Endothelial cell of umbilical vein (primary cell): ENCODE measurements around the gene GIMAP2. TPM values are rescaled to one million over a fixed set of nuclear protein-coding genes. Genes with fewer than 3 reads are reported as not detected.

Experiments
- BruUV-seq: library from RNA; stranded (reverse); fragments of 400-500 nt; replicated peaks from 2 replicates; lab custom pipeline; 2021; lab: Mats Ljungman, UMichigan
- CTCF ChIA-PET: fragments of 300-600, 350-600 bp; sonication (Branson Sonifier 250); formaldehyde crosslinking; loops from one replicate; lab custom pipeline; 2021; ENCODE audit warnings: antibody characterized with exemption, inconsistent platforms; lab: Charles Lee
- POLR2A ChIA-PET: fragments of 300-600, 350-600 bp; sonication (Branson Sonifier 250); formaldehyde crosslinking; loops from one replicate; lab custom pipeline; 2021; ENCODE audit warnings: antibody characterized with exemption, inconsistent platforms; lab: Charles Lee
- DNase-seq: peaks from one replicate; pipeline ENCODE4 v3.0.0-alpha.2; 2011; ENCODE audit warnings: low read depth, low spot score
- FAIRE-seq: peaks from 2 replicates; lab custom pipeline; 2011; peaks lifted over from hg19 to GRCh38; lab: Jason Lieb, UNC
- H2AFZ ChIP-seq: 2 replicates; pipeline ENCODE4 v1.6.0; 2012; ENCODE audit warnings: low read depth, low read length, control low read depth, inconsistent platforms
- H3K27ac ChIP-seq: 2 replicates; pipeline ENCODE4 v1.5.1; 2011; ENCODE audit warnings: low read depth, mild to moderate bottlenecking, control low read depth, low read length, moderate library complexity; ENCODE audit not compliant: insufficient read depth
- H3K27me3 ChIP-seq, 2 experiments: 2 replicates each; pipeline versions ENCODE4 v1.6.0 to v1.6.1; 2011; ENCODE audit warnings: low read length in 2 of 2, mixed read lengths in 1 of 2; ENCODE audit not compliant: control insufficient read depth in 2 of 2, insufficient read depth in 2 of 2
- H3K36me3 ChIP-seq, 2 experiments: 2 replicates in 1 of 2; 3 replicates in 1 of 2; pipeline ENCODE4 v1.5.1; 2011; ENCODE audit warnings: low read length in 2 of 2, mild to moderate bottlenecking in 1 of 2, moderate library complexity in 1 of 2; ENCODE audit not compliant: control insufficient read depth in 2 of 2, insufficient read depth in 2 of 2; ENCODE audit errors: extremely low read depth in 1 of 2
- H3K4me1 ChIP-seq: 3 replicates; pipeline ENCODE4 v1.5.1; 2011; ENCODE audit warnings: mild to moderate bottlenecking, low read length; ENCODE audit not compliant: control insufficient read depth, insufficient read depth; ENCODE audit errors: extremely low read depth
- H3K4me2 ChIP-seq: 2 replicates; pipeline ENCODE4 v1.6.1; 2011; ENCODE audit warnings: low read length, control low read depth, mixed read lengths; ENCODE audit not compliant: insufficient read depth
- H3K4me3 ChIP-seq, 3 experiments: fragments of 200-600 bp in 1 of 3; sonication (generic), shearing (Covaris generic) in 1 of 3; replicated peaks in 1 of 3; 2 replicates each; pipeline ENCODE4 v1.5.1; 2011 to 2016; ENCODE audit warnings: control low read depth in 3 of 3, low read length in 3 of 3, mild to moderate bottlenecking in 2 of 3, inconsistent platforms in 1 of 3, low read depth in 1 of 3, moderate library complexity in 1 of 3; ENCODE audit not compliant: insufficient read depth in 1 of 3
- H3K79me2 ChIP-seq: 2 replicates; pipeline ENCODE4 v1.6.0; 2012; ENCODE audit warnings: low read length, inconsistent platforms; ENCODE audit not compliant: control insufficient read depth, insufficient read depth
- H3K9ac ChIP-seq: replicated peaks from 2 replicates; pipeline ENCODE3; 2011; ENCODE audit warnings: low read length, control low read depth; ENCODE audit not compliant: insufficient read depth; ENCODE audit errors: extremely low read depth
- H3K9me1 ChIP-seq: replicated peaks from 3 replicates; pipeline ENCODE4 v1.6.0; 2011; ENCODE audit warnings: mild to moderate bottlenecking, low read length; ENCODE audit not compliant: control insufficient read depth, insufficient read depth; ENCODE audit errors: extremely low read depth
- H3K9me3 ChIP-seq: replicated peaks from 2 replicates; pipeline ENCODE4 v1.5.1; 2012; ENCODE audit warnings: low read length, inconsistent platforms; ENCODE audit not compliant: control insufficient read depth, insufficient read depth
- H4K20me1 ChIP-seq: replicated peaks from 2 replicates; pipeline ENCODE3; 2011; ENCODE audit warnings: mild to moderate bottlenecking, low read length; ENCODE audit not compliant: control insufficient read depth, insufficient read depth; ENCODE audit errors: extremely low read depth
- EZH2 ChIP-seq: IDR thresholded peaks from 2 replicates; pipeline ENCODE4 v1.6.1; 2012; ENCODE audit warnings: borderline replicate concordance, low read depth, mild to moderate bottlenecking, moderate library complexity, low read length, inconsistent platforms; ENCODE audit not compliant: severe bottlenecking
- FOS ChIP-seq: IDR thresholded peaks from 2 replicates; pipeline ENCODE4 v1.6.1; 2011; ENCODE audit warnings: mild to moderate bottlenecking, low read length, moderate library complexity, borderline replicate concordance; ENCODE audit not compliant: insufficient read depth
- GATA2 ChIP-seq: IDR thresholded peaks from 2 replicates; pipeline ENCODE4 v1.7.0; 2011; ENCODE audit warnings: low read depth, mild to moderate bottlenecking, moderate library complexity, mixed read lengths, low read length; ENCODE audit not compliant: insufficient read length, insufficient read depth
- JUN ChIP-seq: IDR thresholded peaks from 2 replicates; pipeline ENCODE4 v1.6.1; 2011; ENCODE audit warnings: borderline replicate concordance, low read depth; ENCODE audit not compliant: insufficient read length, insufficient read depth
- MYC ChIP-seq: IDR thresholded peaks from one replicate; pipeline ENCODE4 v1.6.1; 2011; ENCODE audit warnings: mild to moderate bottlenecking, low read depth, low read length
- POLR2A ChIP-seq: IDR thresholded peaks from 2 replicates; pipeline ENCODE4 v1.6.1; 2012; ENCODE audit warnings: low read depth, mild to moderate bottlenecking, control low read depth, low read length
- POLR2AphosphoS5 ChIP-seq: IDR thresholded peaks from 2 replicates; pipeline ENCODE4 v1.6.1; 2012; ENCODE audit warnings: low read depth, mild to moderate bottlenecking, control low read depth, low read length, moderate library complexity; ENCODE audit not compliant: insufficient read depth
- dilution Hi-C: fragments of 300-500 bp; cut with MboI; formaldehyde crosslinking; loops from one replicate; pipeline ENCODE4 v1.15.0; 2019; ENCODE audit warnings: low sequenced_read_pairs; ENCODE audit not compliant: extremely low pct_ligation_motif_present
- intact Hi-C: fragments of 100-400 bp; cut with micrococcal nuclease; formaldehyde crosslinking; loops from one replicate; pipeline ENCODE4 v1.10.0; 2022
- polyA plus RNA-seq, 4 experiments: library from polyadenylated mRNA; depleted of rRNA in 3 of 4; stranded (reverse) in 3 of 4; unstranded in 1 of 4; fragments of >200 nt; gene quantifications; 2 replicates each; pipeline versions ENCODE4 v1.2.1 to v1.2.3, GENCODE V29; 2011 to 2012; ENCODE audit warnings: missing spikeins in 1 of 4
- total RNA-seq: library from RNA; stranded (reverse); gene quantifications from 2 replicates; pipeline ENCODE4 v1.2.3, GENCODE V29; 2021
- TF ChIP-seq, protein P1 (sequence below), 2 donors: IDR thresholded peaks; 1 replicate in 1 of 2; 2 replicates in 1 of 2; pipeline ENCODE4 v1.5.1; 2011; ENCODE audit warnings: low read length in 2 of 2, mild to moderate bottlenecking in 2 of 2, moderate library complexity in 2 of 2, control low read depth in 1 of 2, inconsistent platforms in 1 of 2, low read depth in 1 of 2; ENCODE audit not compliant: insufficient read depth in 1 of 2; ENCODE audit errors: extremely low read depth in 1 of 2
- TF ChIP-seq, protein P2 (sequence below): IDR thresholded peaks from 2 replicates; pipeline ENCODE4 v1.6.1; 2011; ENCODE audit not compliant: insufficient read depth, insufficient read length

The GIMAP2 gene
- total and polyA plus RNA-seq, 2 donors (not counting 3 experiments of a cell fraction or from before 2014, with no cell fraction given) = 21.3 to 27.9 TPM

DNA sequence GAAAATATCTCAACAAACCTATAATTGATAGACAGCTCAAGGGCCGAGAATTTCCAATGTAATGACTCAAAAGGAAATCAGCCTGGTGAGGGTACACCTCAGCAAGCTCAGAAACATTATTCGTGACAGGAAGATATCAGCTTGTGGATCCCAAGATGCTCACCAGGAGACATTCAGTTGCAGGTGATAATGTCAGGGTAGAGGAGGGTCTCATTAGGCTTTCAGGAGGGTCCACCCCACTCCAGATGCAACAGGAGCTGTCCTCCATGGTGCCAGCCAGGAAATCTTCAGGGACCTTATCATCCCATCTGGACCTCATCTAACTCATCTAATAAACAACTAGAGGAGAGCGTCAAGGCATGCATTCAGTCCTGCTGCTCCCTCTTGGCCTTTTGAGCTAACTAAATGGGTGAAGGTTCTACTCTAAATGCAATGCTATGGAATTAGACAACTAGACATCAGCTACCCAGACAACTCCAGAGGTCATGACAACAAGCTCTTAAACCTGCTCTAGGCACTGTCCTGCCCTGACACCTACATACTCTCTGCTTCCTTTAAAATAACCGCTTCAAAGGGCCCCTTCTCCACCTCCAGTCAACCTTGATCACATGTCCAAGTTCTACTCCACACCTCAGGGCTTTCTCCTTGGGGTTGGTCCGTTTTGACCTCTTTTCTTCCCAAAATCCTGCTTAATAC is 47.4 kb downstream of the GIMAP2 start:
- TF ChIP-seq, protein P1, sequence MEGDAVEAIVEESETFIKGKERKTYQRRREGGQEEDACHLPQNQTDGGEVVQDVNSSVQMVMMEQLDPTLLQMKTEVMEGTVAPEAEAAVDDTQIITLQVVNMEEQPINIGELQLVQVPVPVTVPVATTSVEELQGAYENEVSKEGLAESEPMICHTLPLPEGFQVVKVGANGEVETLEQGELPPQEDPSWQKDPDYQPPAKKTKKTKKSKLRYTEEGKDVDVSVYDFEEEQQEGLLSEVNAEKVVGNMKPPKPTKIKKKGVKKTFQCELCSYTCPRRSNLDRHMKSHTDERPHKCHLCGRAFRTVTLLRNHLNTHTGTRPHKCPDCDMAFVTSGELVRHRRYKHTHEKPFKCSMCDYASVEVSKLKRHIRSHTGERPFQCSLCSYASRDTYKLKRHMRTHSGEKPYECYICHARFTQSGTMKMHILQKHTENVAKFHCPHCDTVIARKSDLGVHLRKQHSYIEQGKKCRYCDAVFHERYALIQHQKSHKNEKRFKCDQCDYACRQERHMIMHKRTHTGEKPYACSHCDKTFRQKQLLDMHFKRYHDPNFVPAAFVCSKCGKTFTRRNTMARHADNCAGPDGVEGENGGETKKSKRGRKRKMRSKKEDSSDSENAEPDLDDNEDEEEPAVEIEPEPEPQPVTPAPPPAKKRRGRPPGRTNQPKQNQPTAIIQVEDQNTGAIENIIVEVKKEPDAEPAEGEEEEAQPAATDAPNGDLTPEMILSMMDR (IDR thresholded peaks at IDR 0.05; ENCODE audit: extremely low read depth in 1 of 2, insufficient read depth in 1 of 2, low read depth in 1 of 2, low read length in 2 of 2) = no peak
- TF ChIP-seq, protein P2, sequence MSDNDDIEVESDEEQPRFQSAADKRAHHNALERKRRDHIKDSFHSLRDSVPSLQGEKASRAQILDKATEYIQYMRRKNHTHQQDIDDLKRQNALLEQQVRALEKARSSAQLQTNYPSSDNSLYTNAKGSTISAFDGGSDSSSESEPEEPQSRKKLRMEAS = no peak
- TF ChIP-seq POLR2A (no peak), POLR2AphosphoS5 (no peak), MYC (no peak), EZH2 (no peak), GATA2 (no peak), FOS (no peak), JUN (no peak)
- dilution Hi-C loops (no loop called here), intact Hi-C loops (no loop called here)
- DNase-seq = no peak
- Histone ChIP-seq H3K9me3 (no peaks in the 10 kb centered on the region), H3K9ac (no peak overlapping the region), H3K27me3 (no peaks in the 10 kb centered on the region), H3K4me2 (no peak overlapping the region), H4K20me1 (no peaks in the 10 kb centered on the region), H3K27ac (no peak overlapping the region), H2AFZ (no peak overlapping the region), H3K4me3 (no peak overlapping the region), H3K9me1 (no peaks in the 10 kb centered on the region), H3K4me1 (peaks cover 10% of the 10 kb centered on the region), H3K79me2 (no peaks in the 10 kb centered on the region), H3K36me3 (no peaks in the 10 kb centered on the region)
- ChIA-PET CTCF (interaction anchor here (0.8 to 1.0 kb wide), 2 partner anchors 10 to 46 kb away, joined by 3 read pairs; no protein-coding TSS in a partner anchor), POLR2A (no interaction called here)
- FAIRE-seq = no peak
- no TSS peak for BruUV-seq
